Stimulated activated CD4-positive, alpha-beta T cell treated with anti-CD3 and anti-CD28 coated beads, Interleukin-12 subunit alpha, Interleukin-12 subunit beta, amount 100 ng/mL, for 24 hours (primary cell): Measurements from ENCODE around the gene EMSY.
"Not testable (repeated sequence)": the region's sequence is repeated elsewhere in the genome, so short reads cannot be mapped to it uniquely, and the experiment has no call there.

ENCODE experiments used
- DNase-seq, 2 experiments: peaks; one replicate each; pipeline ENCODE4 v3.0.0-alpha.2; 2020; ENCODE audit warnings: low read depth in 2 of 2

The EMSY gene, protein sequence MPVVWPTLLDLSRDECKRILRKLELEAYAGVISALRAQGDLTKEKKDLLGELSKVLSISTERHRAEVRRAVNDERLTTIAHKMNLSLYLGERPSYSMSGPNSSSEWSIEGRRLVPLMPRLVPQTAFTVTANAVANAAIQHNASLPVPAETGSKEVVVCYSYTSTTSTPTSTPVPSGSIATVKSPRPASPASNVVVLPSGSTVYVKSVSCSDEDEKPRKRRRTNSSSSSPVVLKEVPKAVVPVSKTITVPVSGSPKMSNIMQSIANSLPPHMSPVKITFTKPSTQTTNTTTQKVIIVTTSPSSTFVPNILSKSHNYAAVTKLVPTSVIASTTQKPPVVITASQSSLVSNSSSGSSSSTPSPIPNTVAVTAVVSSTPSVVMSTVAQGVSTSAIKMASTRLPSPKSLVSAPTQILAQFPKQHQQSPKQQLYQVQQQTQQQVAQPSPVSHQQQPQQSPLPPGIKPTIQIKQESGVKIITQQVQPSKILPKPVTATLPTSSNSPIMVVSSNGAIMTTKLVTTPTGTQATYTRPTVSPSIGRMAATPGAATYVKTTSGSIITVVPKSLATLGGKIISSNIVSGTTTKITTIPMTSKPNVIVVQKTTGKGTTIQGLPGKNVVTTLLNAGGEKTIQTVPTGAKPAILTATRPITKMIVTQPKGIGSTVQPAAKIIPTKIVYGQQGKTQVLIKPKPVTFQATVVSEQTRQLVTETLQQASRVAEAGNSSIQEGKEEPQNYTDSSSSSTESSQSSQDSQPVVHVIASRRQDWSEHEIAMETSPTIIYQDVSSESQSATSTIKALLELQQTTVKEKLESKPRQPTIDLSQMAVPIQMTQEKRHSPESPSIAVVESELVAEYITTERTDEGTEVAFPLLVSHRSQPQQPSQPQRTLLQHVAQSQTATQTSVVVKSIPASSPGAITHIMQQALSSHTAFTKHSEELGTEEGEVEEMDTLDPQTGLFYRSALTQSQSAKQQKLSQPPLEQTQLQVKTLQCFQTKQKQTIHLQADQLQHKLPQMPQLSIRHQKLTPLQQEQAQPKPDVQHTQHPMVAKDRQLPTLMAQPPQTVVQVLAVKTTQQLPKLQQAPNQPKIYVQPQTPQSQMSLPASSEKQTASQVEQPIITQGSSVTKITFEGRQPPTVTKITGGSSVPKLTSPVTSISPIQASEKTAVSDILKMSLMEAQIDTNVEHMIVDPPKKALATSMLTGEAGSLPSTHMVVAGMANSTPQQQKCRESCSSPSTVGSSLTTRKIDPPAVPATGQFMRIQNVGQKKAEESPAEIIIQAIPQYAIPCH (N-terminal part only)

DNA sequence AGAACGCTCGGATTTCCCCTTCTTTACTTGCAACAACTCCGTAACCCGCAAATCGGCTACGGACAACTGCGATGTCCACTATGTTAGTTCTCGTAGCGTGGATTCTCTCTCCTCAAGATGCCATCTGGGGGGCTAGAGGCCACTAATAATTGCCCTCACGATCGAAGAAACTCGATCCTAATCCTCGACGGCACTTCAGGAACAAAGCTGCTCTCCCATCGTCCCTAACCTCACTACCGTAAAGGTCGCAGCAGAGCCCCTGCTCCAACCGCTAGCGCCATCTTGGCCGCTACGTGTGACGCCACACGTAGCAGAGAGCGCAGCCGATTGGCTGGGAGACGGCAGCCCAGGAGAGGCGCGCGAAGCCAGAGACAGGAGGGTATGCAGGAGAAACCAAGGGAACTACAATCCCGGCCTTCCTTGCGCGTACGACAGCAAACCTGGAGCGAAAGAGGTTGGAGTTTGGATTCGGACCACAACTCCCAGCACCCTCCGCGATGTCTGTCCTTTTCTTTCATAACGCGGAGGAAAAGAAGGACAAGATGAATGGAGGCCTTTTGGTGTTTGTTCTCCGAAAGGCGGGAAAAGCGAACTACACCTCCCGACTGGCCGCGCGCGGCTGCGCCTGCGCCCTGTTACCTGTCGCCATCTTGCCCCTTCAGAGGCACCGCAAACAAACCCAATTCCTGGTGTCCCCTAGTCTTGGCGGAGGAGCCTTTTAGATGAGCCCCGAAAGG lies at the start of gene EMSY:
Gene EMSY, plus strand, starts transcription at position 635 of the 737 bp plus-strand sequence. CDS start 1,921 bp downstream, outside the sequence.
- DNase-seq = peak; percentile 80 to 86

DNA sequence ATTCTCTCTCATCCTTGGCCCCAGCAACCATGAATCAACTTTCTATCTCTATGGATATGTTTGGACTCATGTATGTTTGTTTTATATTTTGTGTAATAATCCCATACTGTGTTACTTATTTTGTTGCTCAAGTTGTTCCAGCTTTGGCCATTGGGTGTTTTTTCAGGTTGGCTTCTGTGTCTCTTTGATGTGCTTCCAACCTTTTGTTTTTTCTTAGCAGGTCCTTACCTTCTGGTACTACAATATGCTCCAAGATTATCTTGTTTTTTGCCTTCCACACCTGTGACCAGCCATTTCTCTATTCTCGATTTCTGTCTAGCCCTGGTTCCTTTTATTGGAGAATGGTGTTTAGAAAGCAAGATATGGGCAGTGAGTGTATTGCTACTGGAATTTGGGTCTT lies 49.5 kb upstream of the EMSY start:
- no peak for DNase-seq

DNA sequence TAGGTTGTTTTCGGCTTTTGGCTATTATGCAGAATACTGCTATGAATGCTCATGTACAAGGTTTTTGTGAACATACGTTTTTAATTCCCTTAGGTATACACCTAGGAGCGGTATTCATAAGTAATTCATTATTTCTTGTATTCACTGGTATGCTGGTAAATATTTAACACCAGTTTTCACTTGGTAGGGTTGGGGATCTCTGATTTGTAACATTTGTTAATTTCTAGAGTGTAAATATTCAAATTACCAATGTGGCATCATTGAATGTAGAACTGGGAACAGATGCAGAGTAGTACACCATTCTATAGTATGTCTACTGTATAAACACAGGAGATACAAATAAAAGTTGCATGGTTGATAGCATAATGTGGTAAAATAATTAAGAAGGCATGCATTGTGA lies 47.4 kb upstream of the EMSY start:
- no peak for DNase-seq

DNA sequence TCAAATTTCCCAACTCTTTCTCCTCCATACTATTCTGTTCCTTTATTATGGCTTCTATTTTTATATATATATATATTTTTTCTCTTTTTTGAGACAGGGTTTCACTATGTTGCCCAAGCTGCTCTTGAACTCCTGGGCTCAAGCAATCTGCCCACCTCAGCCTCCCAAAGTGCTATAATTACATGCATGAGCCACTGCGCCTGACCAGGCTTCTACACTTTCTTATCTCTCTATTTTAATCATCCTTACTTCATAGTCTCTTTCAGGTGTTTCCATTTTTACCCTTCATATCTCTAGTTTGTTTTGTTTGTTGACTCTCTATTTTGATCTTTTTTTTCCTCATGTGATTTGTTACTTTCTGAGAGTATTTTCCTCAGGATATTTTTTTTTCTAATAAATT lies 43.9 kb upstream of the EMSY start:
- DNase-seq = no peak

DNA sequence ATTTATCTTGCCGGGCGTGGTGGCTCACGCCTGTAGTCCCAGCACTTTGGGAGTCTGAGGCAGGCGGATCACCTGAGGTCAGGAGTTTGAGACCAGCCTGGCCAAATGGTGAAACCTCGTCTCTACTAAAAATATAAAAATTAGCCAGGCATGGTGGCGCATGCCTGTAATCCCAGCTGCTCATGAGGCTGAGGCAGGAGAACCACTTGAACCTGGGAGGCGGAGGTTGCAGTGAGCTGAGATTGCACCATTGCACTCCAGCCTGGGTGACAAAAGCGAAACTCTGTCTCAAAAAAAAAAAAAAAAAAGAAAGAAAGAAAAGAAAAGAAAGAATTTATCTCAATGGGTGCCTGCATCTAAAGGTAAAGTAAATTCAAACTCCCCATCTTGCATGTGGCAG lies 43.3 kb upstream of the EMSY start:
- not testable (repeated sequence) for DNase-seq

DNA sequence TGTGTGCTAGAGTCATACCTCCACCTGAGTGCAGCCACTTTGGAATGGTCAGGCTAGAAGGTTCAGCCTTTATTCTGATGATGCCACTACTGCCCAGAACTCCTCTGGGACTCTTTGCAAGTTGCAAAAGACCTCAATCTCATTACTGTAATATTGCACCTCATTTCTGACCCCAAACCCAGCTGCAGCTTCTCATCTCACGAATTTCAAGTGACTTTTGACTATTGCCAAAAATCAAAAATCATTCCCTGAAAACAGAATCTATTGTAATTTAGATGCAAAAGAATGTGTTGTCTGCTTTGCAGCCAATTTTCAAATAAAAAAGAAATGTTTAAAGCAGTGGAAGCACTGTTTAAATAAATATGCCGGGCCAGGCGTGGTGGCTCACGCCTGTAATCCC lies 38.5 kb upstream of the EMSY start:
- no peak for DNase-seq

DNA sequence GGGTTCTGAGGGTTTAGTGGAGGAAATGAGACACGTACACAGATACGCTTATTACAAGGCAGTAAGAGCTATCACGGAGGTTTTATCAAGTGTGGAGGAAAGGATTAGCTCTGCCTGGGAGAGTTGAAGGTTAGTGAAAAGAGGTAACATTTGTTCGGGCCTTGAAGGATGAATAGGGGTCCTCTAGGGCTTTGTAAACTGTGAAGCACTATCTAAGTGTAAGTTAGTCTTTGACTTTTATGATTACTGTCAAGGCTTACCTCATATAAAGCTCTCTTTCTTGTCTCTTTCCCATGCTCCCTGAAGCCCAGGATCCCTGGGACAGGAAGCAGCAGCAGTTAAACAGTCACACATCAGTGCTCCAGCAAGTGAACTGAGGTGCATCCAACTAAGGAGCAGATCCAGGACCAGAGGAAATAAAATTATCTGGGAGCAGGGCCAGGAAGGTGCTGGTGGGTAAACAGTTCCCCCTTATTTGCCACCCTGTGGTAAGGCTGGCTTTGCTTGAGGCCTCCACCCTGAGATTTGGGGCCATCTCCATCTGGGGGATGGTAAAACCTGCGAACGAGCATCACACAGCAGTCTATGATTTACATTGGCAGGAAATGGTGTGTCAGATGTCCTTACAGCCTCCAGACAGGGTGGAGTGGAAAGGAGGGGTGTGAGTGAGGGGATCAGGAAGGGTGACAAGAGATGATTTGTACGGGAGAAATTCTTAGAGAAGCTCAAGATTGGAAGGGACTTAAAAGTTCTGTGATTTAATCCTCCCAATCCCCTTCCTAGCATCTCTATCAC lies 36.5 kb upstream of the EMSY start:
- no peak for DNase-seq

DNA sequence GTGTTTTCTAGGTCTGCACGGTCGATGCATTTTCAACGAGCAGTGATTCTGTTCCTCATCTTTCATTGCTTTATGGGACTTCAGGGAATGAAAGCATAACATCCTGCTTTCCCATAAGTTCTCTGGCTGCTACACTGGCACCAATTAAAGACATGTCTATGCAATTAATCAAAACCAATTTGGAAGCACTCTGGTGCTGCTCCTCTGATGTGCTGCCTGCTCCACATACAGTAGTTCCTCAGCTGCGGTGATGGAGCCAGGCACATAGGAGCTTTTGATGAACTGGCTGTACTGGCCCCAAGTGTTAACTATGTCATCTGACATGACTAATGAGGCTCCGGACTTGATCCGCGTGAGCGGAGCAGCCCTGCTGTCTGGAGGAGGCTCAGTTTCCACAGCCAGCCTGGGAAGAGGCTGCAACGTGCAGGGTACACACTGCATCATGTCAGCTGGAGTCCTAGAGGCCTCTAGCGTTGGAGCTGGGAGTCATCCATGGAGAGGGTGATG lies 33.9 kb upstream of the EMSY start:
- DNase-seq = no peak

DNA sequence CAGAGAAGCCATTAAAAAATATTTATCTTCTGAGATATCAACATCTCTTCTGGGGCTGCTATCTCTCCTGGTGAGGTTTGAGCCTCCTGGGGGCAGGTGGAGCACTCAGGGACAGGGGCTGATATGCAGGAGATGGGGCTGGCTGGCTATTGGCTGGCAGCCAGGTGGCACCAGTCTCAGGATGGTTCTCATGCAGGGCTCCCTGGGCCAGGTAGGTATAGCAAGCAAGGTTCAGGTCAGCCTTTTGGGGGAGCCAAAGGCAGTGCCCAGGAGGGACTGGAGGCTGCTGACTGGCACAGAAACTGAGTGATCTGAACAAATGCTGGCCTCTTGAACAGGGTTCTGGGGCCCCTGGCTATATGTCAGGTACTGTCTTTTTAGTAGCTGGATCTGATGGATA lies 29.7 kb upstream of the EMSY start:
- DNase-seq = no peak

DNA sequence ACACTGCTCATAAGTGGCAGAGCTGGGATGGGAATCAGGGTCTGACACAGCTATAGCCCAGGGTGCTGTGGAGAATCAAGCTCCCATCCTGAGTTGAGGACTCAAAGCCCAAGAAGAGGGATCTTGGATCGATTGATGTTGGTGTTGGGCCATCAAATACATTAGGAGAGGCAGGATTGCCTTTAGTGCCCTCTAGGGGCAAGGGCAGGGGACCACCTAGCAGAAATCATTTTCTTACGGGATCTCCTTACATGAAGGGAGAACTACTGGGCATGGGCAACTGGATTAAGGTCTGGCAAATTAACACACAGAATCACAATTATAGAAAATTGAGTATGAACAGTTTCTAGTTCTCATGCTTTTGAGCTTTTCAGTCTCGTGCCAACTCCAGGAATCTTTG lies 24.9 kb upstream of the EMSY start:
- no peak for DNase-seq

DNA sequence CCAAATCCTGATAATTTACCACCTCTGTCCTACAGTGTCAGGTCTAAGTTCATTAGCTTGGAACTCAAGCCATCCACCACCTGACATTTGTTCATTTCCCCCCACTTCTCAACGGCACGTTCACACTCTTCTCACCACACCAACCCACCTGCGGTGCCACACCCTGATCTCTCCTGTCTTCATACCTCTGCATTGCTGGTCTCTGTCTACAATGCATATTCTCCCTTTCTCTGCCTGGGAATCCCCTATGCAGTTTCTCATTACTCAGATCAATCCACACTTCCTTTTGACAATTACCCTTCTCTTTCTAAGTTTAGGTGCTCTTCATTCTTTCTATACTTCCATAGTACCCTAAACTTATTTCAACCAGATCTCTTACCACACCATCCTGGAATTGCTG lies 20.4 kb upstream of the EMSY start:
- no peak for DNase-seq

DNA sequence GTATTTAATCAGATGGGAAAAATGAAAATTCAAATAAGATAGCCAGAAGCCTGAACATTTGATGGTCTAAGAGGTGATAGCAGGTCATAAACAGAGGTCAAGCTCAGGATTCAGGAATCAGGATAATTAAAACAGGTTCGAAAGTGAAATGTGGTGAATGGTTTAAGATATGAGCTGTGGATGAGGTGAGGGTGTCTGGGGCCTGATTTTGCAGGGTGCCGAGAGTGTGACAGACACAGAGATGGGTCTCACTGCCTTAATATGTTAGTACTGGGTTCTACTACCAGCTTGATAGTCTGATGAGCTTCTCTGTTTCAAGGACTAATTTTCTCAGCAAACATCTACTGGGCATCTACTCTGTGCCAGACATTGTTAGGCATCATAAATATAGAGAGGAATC lies 19.9 kb upstream of the EMSY start:
- no peak for DNase-seq

DNA sequence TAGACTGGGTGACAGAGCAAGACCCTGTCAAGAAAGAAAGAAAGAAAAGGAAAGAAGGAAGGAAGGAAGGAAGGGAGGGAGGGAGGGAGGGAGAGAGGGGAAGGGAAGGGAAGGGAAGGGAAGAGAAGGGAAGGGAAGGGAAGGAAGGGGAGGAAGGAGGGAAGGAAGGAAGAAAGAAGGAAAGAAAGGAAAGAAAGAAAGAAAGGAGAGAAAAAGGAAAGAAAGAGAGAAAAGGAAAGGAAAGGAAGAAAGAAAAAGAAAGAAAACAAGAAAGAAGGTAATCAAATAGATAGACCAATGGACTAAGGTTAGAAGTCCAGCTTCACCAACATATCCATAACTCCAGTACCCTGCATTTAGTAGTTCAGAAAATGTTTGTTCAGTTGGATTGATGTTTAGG lies 18.2 kb upstream of the EMSY start:
- no peak for DNase-seq

DNA sequence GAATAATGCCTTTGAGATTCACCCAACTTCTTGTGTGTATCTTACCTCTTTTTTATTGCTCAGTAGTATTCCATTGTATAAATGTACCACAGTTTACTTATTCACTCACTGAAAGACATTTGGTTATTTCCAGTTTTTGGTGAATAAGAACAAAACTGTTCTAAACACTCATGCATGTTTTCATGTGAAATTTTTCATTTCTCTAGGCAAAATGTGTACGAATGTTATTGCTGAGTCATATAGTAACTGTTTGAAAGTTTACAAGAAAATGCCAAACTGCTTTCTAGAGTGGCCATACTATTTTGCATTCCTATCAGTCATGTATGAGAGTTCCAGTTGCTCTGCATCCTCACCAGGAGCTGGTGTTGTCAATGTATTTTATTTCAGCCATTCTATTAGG lies 8.8 kb upstream of the EMSY start:
- no peak for DNase-seq

DNA sequence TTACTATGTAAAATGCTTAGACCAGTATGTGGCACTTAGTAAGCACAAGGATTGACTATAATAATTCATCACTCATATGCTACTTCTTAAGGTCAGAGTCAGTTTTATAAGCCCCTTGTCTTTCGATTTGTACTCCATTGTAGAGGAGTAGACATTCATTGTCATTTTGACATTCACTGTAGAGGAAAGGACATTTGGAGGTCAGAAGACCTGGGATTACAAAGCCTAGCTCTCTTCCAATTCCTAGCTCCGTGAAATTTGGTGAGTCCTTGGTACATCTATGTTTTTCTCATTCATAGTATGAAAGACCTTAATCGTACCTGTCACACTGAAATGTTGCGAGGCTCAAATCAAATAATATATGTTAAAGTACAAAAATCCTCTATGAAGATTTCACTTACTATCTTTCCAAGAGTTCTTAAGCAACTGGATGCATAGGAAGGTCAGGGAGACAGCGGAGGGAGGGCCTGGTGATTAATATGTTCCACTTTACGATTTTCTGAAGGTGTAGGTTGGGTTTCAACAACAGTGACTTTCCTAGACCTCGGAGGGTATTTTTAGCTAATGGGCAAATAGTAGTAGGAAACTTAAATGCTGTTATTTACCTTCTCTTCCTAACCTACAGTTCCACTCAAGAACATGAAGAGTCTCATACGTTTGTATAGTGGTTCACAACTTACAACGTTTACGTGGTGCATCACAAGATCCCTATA lies 1.4 kb upstream of the EMSY start:
- no peak for DNase-seq

DNA sequence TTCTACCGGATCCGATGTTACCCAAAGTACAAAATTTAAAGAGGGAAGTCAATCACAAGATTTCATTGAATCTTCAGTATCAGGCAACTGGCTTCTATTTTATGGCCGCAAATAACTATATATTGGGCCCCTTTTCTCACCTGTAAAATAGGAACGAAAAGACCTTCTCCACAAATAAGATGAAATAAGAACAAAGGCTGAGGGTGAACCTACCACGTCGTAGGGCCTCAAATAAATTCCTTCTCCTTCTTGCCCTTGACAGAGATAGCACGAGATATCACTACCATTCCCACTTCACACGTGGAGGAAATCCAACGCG lies 794 bp upstream of the EMSY start:
- no peak for DNase-seq

DNA sequence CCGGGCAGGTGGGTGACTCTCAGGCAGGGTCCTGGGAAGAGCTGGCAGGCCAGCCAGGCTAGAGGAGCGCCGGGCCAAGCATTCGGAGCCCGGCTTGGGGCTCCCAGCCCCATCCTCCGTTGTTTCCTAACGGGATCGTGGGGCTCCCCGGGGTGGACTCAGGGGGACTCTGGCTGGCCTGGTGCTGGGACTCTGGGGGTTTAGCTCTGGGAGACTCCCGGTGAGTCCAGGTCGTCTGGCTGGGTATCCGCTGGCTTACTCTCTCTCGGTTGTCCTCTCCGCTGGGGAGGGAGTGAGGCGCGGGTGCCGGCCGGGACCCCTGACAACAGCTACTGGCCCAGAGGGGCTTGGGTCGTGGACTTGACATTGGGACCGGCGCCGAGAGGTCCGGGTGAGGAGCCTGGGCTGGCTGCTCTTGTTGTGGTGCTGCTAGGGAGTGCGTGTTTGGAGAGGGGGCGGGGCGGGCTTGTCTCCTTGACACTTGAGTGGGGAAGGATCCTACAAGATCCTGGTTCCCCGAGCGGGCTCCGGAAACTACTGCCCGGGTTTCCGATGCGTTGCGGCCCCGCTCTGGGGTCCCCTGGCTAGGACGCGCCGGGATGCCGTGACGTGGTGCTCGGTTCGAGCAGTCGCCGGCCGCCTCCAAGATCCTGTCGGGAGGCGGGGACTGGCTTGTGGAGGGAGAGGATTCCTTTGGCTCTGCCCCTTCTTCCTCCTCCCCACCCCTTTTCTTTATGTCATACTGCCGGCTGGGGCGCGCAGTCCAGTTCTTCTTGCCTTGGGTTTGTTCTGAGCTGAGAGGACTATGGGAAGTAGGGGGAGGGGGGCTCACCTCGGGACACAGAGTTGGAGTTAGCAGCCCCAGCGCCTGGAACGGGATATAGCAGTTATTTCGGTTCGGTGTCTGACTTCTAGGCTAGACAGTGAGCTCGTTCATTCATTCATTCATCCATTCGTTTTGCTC lies 585 bp downstream of the EMSY start:
- DNase-seq = peak; percentile 23 to 59

DNA sequence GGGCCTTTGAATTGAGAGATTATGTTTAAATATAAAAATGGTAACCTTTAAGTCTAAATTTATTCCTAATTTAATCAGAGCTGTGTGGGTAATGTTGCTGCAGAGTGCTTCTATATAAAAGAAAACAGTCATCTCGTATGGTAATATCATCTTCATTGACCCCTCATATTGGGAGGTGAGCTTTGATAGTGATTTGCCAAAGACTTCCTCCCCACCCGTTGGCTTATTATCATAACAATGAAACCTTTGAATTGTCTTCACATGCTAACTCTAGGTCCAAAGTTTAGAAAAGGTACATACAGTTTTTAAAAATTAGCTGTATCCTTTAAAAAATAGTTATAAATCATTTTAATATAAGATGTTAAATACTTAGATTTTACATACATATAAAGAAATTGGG lies 3.7 kb downstream of the EMSY start:
- DNase-seq = no peak

DNA sequence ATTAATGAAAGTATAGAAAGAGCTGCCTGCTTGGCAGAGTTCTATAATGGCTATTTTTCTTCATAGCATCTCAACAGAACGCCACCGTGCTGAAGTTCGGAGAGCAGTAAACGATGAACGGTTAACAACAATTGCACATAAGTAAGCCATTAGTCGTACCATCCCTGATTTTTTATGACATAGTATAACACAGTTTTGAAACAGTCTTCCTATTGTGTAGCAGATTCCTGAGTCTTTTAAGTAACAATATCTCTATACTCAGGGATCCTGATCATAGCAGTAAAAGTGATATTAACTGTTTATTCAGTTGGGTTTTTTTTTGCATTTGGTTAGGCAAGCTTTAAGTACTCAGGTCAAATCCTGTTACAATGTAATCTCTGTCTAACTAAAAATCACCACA lies 8.4 kb downstream of the EMSY start:
- DNase-seq = no peak
